ENCODE results near the gene RPS6KA5. TPM values are rescaled to one million over a fixed set of nuclear protein-coding genes. Genes with fewer than 3 reads are reported as not detected.

RPS6KA5 gene
- total and polyA plus RNA-seq, 7 donors: 0.94 to 20.0 (median 11.5) TPM

DNA sequence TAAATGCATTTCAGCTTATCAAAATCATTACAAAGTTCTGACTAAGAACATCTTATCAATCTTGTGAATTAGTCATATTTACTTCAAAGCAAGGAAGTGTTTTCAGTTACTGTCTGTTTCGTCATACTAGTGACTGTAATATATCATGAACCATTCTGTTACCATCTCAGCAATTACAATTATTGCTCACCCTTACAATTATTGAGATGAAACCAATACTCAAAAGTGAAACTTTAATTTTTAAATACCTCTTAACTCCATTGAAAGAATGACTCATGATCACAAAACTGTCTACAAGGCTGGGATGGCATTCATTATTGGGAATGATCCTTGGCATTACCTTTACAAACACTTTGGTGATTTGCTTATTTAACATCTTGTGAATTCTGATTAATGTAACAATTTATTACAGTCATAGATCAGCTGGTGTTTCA is 90.3 kb downstream of the RPS6KA5 start:
- Histone ChIP-seq H3K4me1 (peaks cover 2% of the 10 kb centered on the region), H3K27me3 (ENCODE audit: insufficient read depth in 3 of 3, low read length in 2 of 3) (no peaks in the 10 kb centered on the region), H3K4me3 (no peak overlapping the region), H3K36me3 (ENCODE audit: insufficient read depth in 1 of 2, low read depth in 1 of 2) (peaks cover 0 to 4% of the 10 kb centered on the region in 2 donors), H3K9me3 (no peaks in the 10 kb centered on the region), H3K27ac (no peak overlapping the region)
- DNase-seq (no peak), ATAC-seq (no peak)
- intact Hi-C loops (cut with DNase I): no loop called here
- WGBS, 3 donors: 93 to 96% (median 96%) methylated on average over 1 of the region's 1 CpG
- TF ChIP-seq, protein P1, sequence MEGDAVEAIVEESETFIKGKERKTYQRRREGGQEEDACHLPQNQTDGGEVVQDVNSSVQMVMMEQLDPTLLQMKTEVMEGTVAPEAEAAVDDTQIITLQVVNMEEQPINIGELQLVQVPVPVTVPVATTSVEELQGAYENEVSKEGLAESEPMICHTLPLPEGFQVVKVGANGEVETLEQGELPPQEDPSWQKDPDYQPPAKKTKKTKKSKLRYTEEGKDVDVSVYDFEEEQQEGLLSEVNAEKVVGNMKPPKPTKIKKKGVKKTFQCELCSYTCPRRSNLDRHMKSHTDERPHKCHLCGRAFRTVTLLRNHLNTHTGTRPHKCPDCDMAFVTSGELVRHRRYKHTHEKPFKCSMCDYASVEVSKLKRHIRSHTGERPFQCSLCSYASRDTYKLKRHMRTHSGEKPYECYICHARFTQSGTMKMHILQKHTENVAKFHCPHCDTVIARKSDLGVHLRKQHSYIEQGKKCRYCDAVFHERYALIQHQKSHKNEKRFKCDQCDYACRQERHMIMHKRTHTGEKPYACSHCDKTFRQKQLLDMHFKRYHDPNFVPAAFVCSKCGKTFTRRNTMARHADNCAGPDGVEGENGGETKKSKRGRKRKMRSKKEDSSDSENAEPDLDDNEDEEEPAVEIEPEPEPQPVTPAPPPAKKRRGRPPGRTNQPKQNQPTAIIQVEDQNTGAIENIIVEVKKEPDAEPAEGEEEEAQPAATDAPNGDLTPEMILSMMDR (IDR thresholded peaks at IDR 0.05): no peak

DNA sequence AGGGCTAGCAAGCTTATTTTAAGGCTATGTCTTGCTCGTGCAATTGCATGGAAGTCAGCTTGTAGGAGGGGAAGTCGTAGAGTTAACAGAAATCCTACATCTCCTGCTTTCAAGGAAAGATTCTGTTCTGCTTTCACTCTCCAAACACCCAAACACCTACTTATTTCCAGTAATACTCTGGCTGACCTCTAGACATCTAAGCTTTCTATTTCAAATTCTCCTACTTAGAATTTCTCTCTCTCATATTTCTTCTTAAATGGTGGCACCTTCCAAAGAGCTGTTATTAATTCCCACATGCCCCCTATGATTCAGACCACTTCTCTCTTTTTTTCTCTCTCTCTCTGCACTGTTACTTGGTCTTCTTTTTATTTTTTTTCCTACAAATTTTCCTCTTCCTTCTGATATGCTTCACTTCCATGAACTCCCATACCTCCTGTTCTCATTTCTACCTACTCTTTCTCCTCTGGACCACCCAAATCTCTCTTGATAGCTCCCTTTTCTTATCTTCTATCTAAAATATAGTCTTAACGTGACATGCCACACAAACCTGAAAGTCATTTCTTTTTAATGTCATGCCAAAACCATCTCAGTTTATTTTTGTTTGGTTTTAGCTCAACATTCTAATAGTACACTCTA is 90.8 kb downstream of the RPS6KA5 start:
- WGBS, 3 donors: 59 to 64% (median 63%) methylated on average over 3 of the region's 3 CpGs
- intact Hi-C loops (cut with DNase I): no loop called here
- Histone ChIP-seq H3K4me3 (no peak overlapping the region), H3K27me3 (ENCODE audit: insufficient read depth in 3 of 3, low read length in 2 of 3) (no peaks in the 10 kb centered on the region), H3K4me1 (peaks cover 2% of the 10 kb centered on the region), H3K27ac (no peak overlapping the region), H3K36me3 (ENCODE audit: insufficient read depth in 1 of 2, low read depth in 1 of 2) (peaks cover 0 to 4% of the 10 kb centered on the region in 2 donors), H3K9me3 (no peaks in the 10 kb centered on the region)
- TF ChIP-seq, protein P1 (IDR thresholded peaks at IDR 0.05): no peak
- ATAC-seq (no peak), DNase-seq (no peak)

DNA sequence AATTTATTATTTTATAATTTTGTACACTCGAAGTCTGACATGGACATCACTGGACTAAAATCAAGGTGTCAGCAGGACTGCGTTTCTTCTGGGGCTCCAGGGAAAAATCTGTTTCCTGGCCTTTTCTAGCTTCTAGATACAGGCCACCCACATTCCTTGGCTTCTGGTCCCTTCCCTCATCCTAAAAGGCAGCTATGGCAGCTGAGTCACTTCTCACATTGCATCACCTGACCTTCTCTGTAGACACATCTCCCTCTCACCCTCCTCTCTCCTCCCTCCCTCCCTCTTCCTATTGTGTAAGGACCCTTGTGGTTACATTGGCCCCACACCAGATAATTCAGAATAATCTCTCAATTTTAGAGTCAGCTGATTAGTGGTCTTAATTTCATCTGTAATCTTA is 92.4 kb downstream of the RPS6KA5 start:
- TF ChIP-seq, protein P1 (IDR thresholded peaks at IDR 0.05): no peak
- DNase-seq (no peak), ATAC-seq (no peak)
- no peaks in the 10 kb centered on the region for H3K27me3 ChIP-seq (ENCODE audit: insufficient read depth in 3 of 3, low read length in 2 of 3)
- H3K4me1 ChIP-seq: peaks cover 2% of the 10 kb centered on the region
- H3K4me3 ChIP-seq: no peak overlapping the region
- WGBS, 3 donors: 90 to 95% (median 93%) methylated on average over 2 of the region's 2 CpGs
- intact Hi-C loops (cut with DNase I): no loop called here
- no peak overlapping the region for H3K27ac ChIP-seq
- H3K36me3 ChIP-seq (ENCODE audit: insufficient read depth in 1 of 2, low read depth in 1 of 2): no peaks in the 10 kb centered on the region
- no peaks in the 10 kb centered on the region for H3K9me3 ChIP-seq

DNA sequence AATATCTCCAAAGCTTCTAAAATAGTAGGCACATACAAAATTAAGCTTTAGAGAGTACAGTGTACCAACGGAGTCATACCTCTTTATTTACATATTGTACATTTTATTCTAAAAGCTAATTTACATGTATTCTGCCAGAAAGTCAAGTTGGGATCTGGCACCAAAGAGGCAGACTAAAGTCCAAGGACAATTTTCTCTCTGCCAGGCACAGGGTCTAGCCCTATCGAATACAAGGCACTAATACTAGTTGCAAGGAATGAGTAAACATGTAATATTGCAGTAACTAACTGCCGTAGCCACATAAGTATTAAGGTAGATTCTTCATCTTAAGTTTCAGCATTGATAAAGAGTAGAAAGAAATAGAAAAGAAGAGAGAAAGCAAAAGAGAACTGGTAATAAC is 93.9 kb downstream of the RPS6KA5 start:
- TF ChIP-seq, protein P1 (IDR thresholded peaks at IDR 0.05): no peak
- Histone ChIP-seq H3K27me3 (ENCODE audit: insufficient read depth in 3 of 3, low read length in 2 of 3) (no peaks in the 10 kb centered on the region), H3K9me3 (no peaks in the 10 kb centered on the region), H3K4me3 (no peak overlapping the region), H3K4me1 (peaks cover 2% of the 10 kb centered on the region), H3K36me3 (ENCODE audit: insufficient read depth in 1 of 2, low read depth in 1 of 2) (no peaks in the 10 kb centered on the region), H3K27ac (no peak overlapping the region)
- intact Hi-C loops (cut with DNase I): no loop called here
- no peak for DNase-seq
- WGBS, 3 donors: 91 to 96% (median 94%) methylated on average over 3 of the region's 3 CpGs
- no peak for ATAC-seq

DNA sequence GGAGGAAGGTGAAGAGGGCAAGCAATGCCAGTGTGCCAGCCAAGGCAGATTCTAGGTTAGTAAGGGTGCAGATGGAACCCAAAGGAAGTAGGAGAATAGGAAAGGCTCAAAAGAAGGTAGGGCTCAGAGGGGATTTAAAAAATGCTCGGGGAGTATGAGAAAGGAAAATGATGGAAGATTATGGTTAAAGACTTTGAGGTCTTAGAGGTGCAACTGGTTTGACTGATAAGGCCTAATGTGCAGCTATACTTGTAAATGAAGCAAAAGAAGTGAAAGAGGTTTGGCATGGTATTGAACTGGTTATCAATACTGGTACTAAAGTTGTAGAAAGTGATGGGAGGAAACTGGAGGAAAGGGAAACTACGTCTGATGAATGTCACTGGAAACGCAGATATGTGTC is 94.7 kb downstream of the RPS6KA5 start:
- TF ChIP-seq, protein P1 (IDR thresholded peaks at IDR 0.05): no peak
- intact Hi-C loops (cut with DNase I): no loop called here
- ATAC-seq (no peak), DNase-seq (no peak)
- 85 to 90% (median 90%) methylated on average over 3 of the region's 3 CpGs for whole genome bisulfite sequencing, 3 donors
- Histone ChIP-seq H3K36me3 (ENCODE audit: insufficient read depth in 1 of 2, low read depth in 1 of 2) (no peaks in the 10 kb centered on the region), H3K4me3 (no peak overlapping the region), H3K27me3 (ENCODE audit: insufficient read depth in 3 of 3, low read length in 2 of 3) (no peaks in the 10 kb centered on the region), H3K9me3 (no peaks in the 10 kb centered on the region), H3K4me1 (peaks cover 2% of the 10 kb centered on the region), H3K27ac (no peak overlapping the region)
